Measurements from ENCODE around the gene PRDM10.

DNA sequence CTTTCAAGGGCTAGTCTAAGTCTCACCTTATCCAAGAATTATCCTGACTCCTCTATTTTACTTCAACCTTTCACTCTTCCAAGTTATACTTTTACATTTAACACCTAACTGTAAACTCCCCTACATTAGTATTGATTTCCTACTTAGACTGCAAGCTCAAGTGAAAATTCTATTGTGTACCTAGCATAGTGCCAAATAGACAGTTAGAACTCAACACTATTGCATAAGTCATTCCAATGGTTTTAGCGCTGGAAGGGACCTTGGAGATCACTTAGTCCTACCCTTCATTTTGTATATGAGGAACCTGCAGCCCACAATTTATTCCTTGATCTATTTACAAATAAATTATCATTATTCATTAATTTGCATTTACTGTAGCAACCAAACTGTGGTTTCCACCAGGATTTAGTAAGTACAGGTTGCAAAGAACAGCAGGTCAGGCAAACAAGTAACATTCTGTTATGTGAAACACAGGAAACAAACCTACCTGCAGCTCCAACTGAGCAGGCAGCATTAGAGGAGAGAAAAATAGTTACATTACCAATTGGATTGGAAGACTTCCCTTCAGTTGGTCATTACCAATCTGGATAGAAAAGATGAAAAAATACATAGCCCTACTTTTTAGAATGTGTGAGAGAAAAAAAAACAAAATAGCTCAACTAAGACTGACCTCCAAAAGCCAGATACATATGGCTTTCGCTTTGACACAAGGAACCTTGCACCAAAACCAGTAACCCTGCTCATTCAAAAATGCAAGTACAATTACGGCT lies 73.5 kb downstream of the PRDM10 start:
- TF ChIP-seq NFIC (IDR thresholded peaks at IDR 0.05; ENCODE audit: low read depth, low read length): no peak
- no peak for TF ChIP-seq CTCF (IDR thresholded peaks at IDR 0.05 in 2 of 3, conservative IDR thresholded peaks at IDR 0.05 in 1 of 3; ENCODE audit: control insufficient read depth in 2 of 3, extremely low read depth in 1 of 3, insufficient read depth in 1 of 3, low read depth in 3 of 3, low read length in 3 of 3)
- no peak for TF ChIP-seq MEF2A (IDR thresholded peaks at IDR 0.05; ENCODE audit: insufficient read depth, low read depth, low read length)
- TF ChIP-seq POLR2A (IDR thresholded peaks at IDR 0.05; ENCODE audit: low read depth, low read length): no peak
- TF ChIP-seq POLR2AphosphoS5 (IDR thresholded peaks at IDR 0.05; ENCODE audit: low read length): no peak
- no peak for TF ChIP-seq KAT2A (conservative IDR thresholded peaks at IDR 0.05; ENCODE audit: control insufficient read depth, low read depth, low read length)
- no peak for TF ChIP-seq ELK1 (IDR thresholded peaks at IDR 0.05; ENCODE audit: low read depth, low read length)
- TF ChIP-seq, protein P1, sequence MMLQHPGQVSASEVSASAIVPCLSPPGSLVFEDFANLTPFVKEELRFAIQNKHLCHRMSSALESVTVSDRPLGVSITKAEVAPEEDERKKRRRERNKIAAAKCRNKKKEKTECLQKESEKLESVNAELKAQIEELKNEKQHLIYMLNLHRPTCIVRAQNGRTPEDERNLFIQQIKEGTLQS (IDR thresholded peaks at IDR 0.05; ENCODE audit: borderline replicate concordance, extremely low read depth, low read depth, low read length): no peak

All from GM12878 (cell line).